ENCODE results near the gene ABCC11.

Gene ABCC11

DNA sequence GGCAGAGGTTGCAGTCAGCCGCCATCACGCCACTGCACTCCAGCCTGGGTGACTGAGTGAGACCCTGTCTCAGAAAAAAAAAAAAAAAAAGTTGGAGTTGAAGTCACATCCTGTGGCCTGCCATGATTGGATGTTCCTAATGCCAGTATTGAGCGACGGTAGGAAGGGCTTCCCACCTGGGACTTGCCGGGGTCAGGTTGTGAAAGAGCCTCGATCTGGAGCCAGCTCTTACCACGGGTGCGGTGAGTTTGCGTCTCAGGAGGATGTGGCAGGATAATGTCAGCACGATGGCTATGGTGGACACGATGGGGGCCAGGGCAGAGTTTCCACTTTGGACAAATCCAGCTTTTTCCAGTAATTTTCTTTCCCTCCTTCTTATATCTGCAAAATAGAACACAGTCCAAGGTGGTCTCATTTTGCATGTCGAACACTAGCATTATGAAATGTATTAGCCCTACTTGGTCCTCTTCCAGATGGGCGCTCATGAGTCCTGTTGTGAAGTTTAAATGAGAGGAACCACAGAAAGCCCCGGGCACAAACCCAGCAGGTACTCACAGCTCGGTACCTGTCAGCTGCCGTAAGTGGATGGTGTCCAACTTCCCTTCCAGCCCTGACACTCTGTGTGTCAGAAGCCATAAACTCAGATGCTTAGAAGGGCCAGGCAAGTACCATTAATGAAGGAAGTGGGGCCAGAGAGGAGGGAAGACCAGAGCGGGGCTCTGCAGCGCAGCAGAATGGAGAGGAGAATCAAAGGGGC, 113.7 kb downstream of the ABCC11 start:
- Histone ChIP-seq H3K9me3 (replicated peaks in 1 of 2; ENCODE audit: control insufficient read depth in 2 of 2, insufficient read depth in 1 of 2, low read depth in 1 of 2, low read length in 2 of 2) (no peaks in the 10 kb centered on the region), H3K9ac (ENCODE audit: low read depth, low read length, poor library complexity) (no peak overlapping the region), H3K27ac (replicated peaks; ENCODE audit: low read length) (no peak overlapping the region), H2BK15ac (ENCODE audit: low read length) (no peak overlapping the region), H3K79me1 (ENCODE audit: low read depth, low read length) (no peaks in the 10 kb centered on the region), H2BK120ac (ENCODE audit: low read depth, low read length) (no peak overlapping the region), H2BK12ac (ENCODE audit: low read length) (no peak overlapping the region), H2AK5ac (ENCODE audit: low read depth, low read length) (no peak overlapping the region), H3K4ac (ENCODE audit: low read length) (no peak overlapping the region), H3K36me3 (replicated peaks in 1 of 2; ENCODE audit: control insufficient read depth in 2 of 2, insufficient read depth in 2 of 2, low read length in 2 of 2) (no peaks in the 10 kb centered on the region), H4K91ac (ENCODE audit: low read depth, low read length, poor library complexity) (no peak overlapping the region), H3K4me1 (ENCODE audit: control insufficient read depth in 2 of 2, insufficient read depth in 1 of 2, low read depth in 1 of 2, low read length in 2 of 2) (peaks cover 0 to 5% of the 10 kb centered on the region in 2 donors), H3K4me3 (ENCODE audit: low read length in 2 of 2) (no peak overlapping the region), H4K8ac (ENCODE audit: low read depth, low read length) (no peak overlapping the region), H2BK5ac (ENCODE audit: low read length) (no peak overlapping the region), H3K27me3 (ENCODE audit: control insufficient read depth in 3 of 3, insufficient read depth in 3 of 3, low read depth in 1 of 3, low read length in 3 of 3) (no peaks in the 10 kb centered on the region), H3K23ac (ENCODE audit: low read depth, low read length, poor library complexity) (no peak overlapping the region), H3K18ac (ENCODE audit: low read length) (peak overlapping the region; percentile 39), H3K14ac (ENCODE audit: low read length) (no peak overlapping the region), H3K4me2 (ENCODE audit: insufficient read depth, low read length, poor library complexity, severe bottlenecking) (no peak overlapping the region), H2AFZ (ENCODE audit: low read length) (no peak overlapping the region)
- WGBS, 2 donors (ENCODE audit: extremely low coverage in 2 of 2, insufficient read length in 2 of 2, insufficient replicate concordance in 1 of 2) = no CpG with 5 or more reads among the region's 18 CpGs
- no peak for DNase-seq (ENCODE audit: low spot score)

DNA sequence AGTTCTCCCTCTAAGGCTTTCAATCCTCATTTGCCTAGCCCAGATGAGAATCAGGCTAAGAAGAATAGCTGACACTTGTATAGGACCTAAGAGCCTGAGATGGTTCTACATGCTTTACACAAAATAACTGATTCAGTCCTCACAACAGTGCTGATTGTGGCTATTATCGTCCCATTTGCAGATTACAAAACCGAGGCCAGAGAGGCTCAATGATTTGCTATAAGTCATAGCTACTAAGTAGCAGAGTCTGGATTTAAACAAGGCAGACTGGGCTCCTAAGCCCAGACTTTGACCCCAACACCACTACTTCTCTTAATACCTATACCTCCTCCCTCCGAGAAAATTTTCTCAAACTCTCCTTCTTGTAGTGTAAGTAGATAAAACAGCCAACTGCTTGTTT, 114.6 kb downstream of the ABCC11 start:
- H3K9me3 ChIP-seq (replicated peaks in 1 of 2; ENCODE audit: control insufficient read depth in 2 of 2, insufficient read depth in 1 of 2, low read depth in 1 of 2, low read length in 2 of 2) = no peaks in the 10 kb centered on the region
- no peak overlapping the region for H2AK5ac ChIP-seq (ENCODE audit: low read depth, low read length)
- H2BK12ac ChIP-seq (ENCODE audit: low read length) = no peak overlapping the region
- no peak overlapping the region for H3K4ac ChIP-seq (ENCODE audit: low read length)
- no peak overlapping the region for H2BK15ac ChIP-seq (ENCODE audit: low read length)
- no peak overlapping the region for H2BK120ac ChIP-seq (ENCODE audit: low read depth, low read length)
- no peak for DNase-seq (ENCODE audit: low spot score)
- no peak overlapping the region for H2BK5ac ChIP-seq (ENCODE audit: low read length)
- H3K18ac ChIP-seq (ENCODE audit: low read length) = no peak overlapping the region
- H3K36me3 ChIP-seq (replicated peaks in 1 of 2; ENCODE audit: control insufficient read depth in 2 of 2, insufficient read depth in 2 of 2, low read length in 2 of 2) = no peaks in the 10 kb centered on the region
- no peaks in the 10 kb centered on the region for H3K27me3 ChIP-seq (ENCODE audit: control insufficient read depth in 3 of 3, insufficient read depth in 3 of 3, low read depth in 1 of 3, low read length in 3 of 3)
- H3K23ac ChIP-seq (ENCODE audit: low read depth, low read length, poor library complexity) = no peak overlapping the region
- no peak overlapping the region for H3K4me3 ChIP-seq (ENCODE audit: low read length in 2 of 2)
- H3K4me2 ChIP-seq (ENCODE audit: insufficient read depth, low read length, poor library complexity, severe bottlenecking) = no peak overlapping the region
- no CpG with 5 or more reads among the region's 3 CpGs for WGBS, 2 donors (ENCODE audit: extremely low coverage in 2 of 2, insufficient read length in 2 of 2, insufficient replicate concordance in 1 of 2)
- H2AFZ ChIP-seq (ENCODE audit: low read length) = no peak overlapping the region
- no peak overlapping the region for H3K9ac ChIP-seq (ENCODE audit: low read depth, low read length, poor library complexity)
- no peak overlapping the region for H4K8ac ChIP-seq (ENCODE audit: low read depth, low read length)
- no peak overlapping the region for H4K91ac ChIP-seq (ENCODE audit: low read depth, low read length, poor library complexity)
- no peak overlapping the region for H3K14ac ChIP-seq (ENCODE audit: low read length)
- H3K27ac ChIP-seq (replicated peaks; ENCODE audit: low read length) = no peak overlapping the region
- no peaks in the 10 kb centered on the region for H3K79me1 ChIP-seq (ENCODE audit: low read depth, low read length)
- H3K4me1 ChIP-seq (ENCODE audit: control insufficient read depth in 2 of 2, insufficient read depth in 1 of 2, low read depth in 1 of 2, low read length in 2 of 2) = peaks cover 0 to 5% of the 10 kb centered on the region in 2 donors

DNA sequence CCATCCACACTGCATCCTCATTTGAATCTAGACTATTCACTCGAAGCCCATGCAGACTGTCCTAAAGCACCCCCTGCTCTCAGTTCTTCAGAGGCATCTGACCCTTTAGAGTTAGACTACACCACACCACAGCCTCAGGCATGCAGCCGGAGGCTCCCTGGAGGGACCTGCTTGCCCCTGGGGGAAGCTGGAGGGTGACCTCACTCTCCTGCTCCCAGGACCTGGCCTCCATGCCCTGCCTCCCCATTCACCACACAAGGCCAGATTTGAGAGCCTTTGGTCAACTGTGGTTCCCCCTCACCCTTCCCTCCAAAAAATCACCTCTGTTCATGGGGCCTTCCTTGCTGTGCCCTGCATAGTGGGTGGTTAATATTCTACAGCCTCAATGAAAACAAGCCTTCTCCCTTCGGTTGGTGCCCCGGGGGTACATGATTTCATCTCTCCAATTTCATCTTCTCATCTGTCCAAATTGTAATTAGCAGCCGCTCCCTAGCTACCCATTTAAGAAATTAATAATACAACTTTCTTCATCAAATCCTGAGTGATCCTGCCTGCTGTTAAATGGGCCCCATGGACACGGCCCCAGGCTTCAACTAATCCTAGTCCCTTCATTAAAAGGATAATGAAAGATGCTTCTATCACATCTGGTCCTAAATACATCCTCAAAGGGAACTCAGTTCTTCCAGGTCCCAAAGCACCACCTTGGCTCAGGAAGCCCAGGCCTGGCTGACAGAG, 116.0 kb downstream of the ABCC11 start:
- WGBS, 2 donors (ENCODE audit: extremely low coverage in 2 of 2, insufficient read length in 2 of 2, insufficient replicate concordance in 1 of 2) = no CpG with 5 or more reads among the region's 6 CpGs
- H3K9me3 ChIP-seq (replicated peaks in 1 of 2; ENCODE audit: control insufficient read depth in 2 of 2, insufficient read depth in 1 of 2, low read depth in 1 of 2, low read length in 2 of 2) = no peaks in the 10 kb centered on the region
- peak overlapping the region; percentile 38 for H2BK120ac ChIP-seq (ENCODE audit: low read depth, low read length)
- peaks cover 0 to 3% of the 10 kb centered on the region in 2 donors for H3K4me1 ChIP-seq (ENCODE audit: control insufficient read depth in 2 of 2, insufficient read depth in 1 of 2, low read depth in 1 of 2, low read length in 2 of 2)
- H4K91ac ChIP-seq (ENCODE audit: low read depth, low read length, poor library complexity) = no peak overlapping the region
- peak overlapping the region; percentile 20 for H3K18ac ChIP-seq (ENCODE audit: low read length)
- no peaks in the 10 kb centered on the region for H3K79me1 ChIP-seq (ENCODE audit: low read depth, low read length)
- H2BK12ac ChIP-seq (ENCODE audit: low read length) = no peak overlapping the region
- H3K36me3 ChIP-seq (replicated peaks in 1 of 2; ENCODE audit: control insufficient read depth in 2 of 2, insufficient read depth in 2 of 2, low read length in 2 of 2) = no peaks in the 10 kb centered on the region
- no peak overlapping the region for H4K8ac ChIP-seq (ENCODE audit: low read depth, low read length)
- H3K9ac ChIP-seq (ENCODE audit: low read depth, low read length, poor library complexity) = no peak overlapping the region
- no peak overlapping the region for H3K4me3 ChIP-seq (ENCODE audit: low read length in 2 of 2)
- H3K27ac ChIP-seq (replicated peaks; ENCODE audit: low read length) = no peak overlapping the region
- no peak overlapping the region for H3K4me2 ChIP-seq (ENCODE audit: insufficient read depth, low read length, poor library complexity, severe bottlenecking)
- H3K23ac ChIP-seq (ENCODE audit: low read depth, low read length, poor library complexity) = peak overlapping the region; percentile 13
- no peak overlapping the region for H2BK5ac ChIP-seq (ENCODE audit: low read length)
- no peak overlapping the region for H2BK15ac ChIP-seq (ENCODE audit: low read length)
- no peak overlapping the region for H3K14ac ChIP-seq (ENCODE audit: low read length)
- no peaks in the 10 kb centered on the region for H3K27me3 ChIP-seq (ENCODE audit: control insufficient read depth in 3 of 3, insufficient read depth in 3 of 3, low read depth in 1 of 3, low read length in 3 of 3)
- no peak for DNase-seq (ENCODE audit: low spot score)
- H2AFZ ChIP-seq (ENCODE audit: low read length) = no peak overlapping the region
- no peak overlapping the region for H2AK5ac ChIP-seq (ENCODE audit: low read depth, low read length)
- H3K4ac ChIP-seq (ENCODE audit: low read length) = no peak overlapping the region

- no peak overlapping the region for H4K91ac ChIP-seq (ENCODE audit: low read depth, low read length, poor library complexity)
- DNase-seq (ENCODE audit: low spot score) = no peak
- no peaks in the 10 kb centered on the region for H3K36me3 ChIP-seq (replicated peaks in 1 of 2; ENCODE audit: control insufficient read depth in 2 of 2, insufficient read depth in 2 of 2, low read length in 2 of 2)
- H3K4me3 ChIP-seq (ENCODE audit: low read length in 2 of 2) = no peak overlapping the region
- H3K27ac ChIP-seq (replicated peaks; ENCODE audit: low read length) = no peak overlapping the region
- no peaks in the 10 kb centered on the region for H3K79me1 ChIP-seq (ENCODE audit: low read depth, low read length)
- no peak overlapping the region for H2BK5ac ChIP-seq (ENCODE audit: low read length)
- no peaks in the 10 kb centered on the region for H3K27me3 ChIP-seq (ENCODE audit: control insufficient read depth in 3 of 3, insufficient read depth in 3 of 3, low read depth in 1 of 3, low read length in 3 of 3)
- no peak overlapping the region for H4K8ac ChIP-seq (ENCODE audit: low read depth, low read length)
- no peak overlapping the region for H2AFZ ChIP-seq (ENCODE audit: low read length)
- H3K4ac ChIP-seq (ENCODE audit: low read length) = no peak overlapping the region
- no peaks in the 10 kb centered on the region for H3K9me3 ChIP-seq (replicated peaks in 1 of 2; ENCODE audit: control insufficient read depth in 2 of 2, insufficient read depth in 1 of 2, low read depth in 1 of 2, low read length in 2 of 2)
- H3K14ac ChIP-seq (ENCODE audit: low read length) = no peak overlapping the region
- no peak overlapping the region for H2BK12ac ChIP-seq (ENCODE audit: low read length)
- no peak overlapping the region for H2BK15ac ChIP-seq (ENCODE audit: low read length)
- peaks cover 0 to 3% of the 10 kb centered on the region in 2 donors for H3K4me1 ChIP-seq (ENCODE audit: control insufficient read depth in 2 of 2, insufficient read depth in 1 of 2, low read depth in 1 of 2, low read length in 2 of 2)
- no peak overlapping the region for H3K4me2 ChIP-seq (ENCODE audit: insufficient read depth, low read length, poor library complexity, severe bottlenecking)
- no peak overlapping the region for H3K18ac ChIP-seq (ENCODE audit: low read length)
- no peak overlapping the region for H3K9ac ChIP-seq (ENCODE audit: low read depth, low read length, poor library complexity)
- H2AK5ac ChIP-seq (ENCODE audit: low read depth, low read length) = no peak overlapping the region
- no CpG with 5 or more reads among the region's 3 CpGs for WGBS, 2 donors (ENCODE audit: extremely low coverage in 2 of 2, insufficient read length in 2 of 2, insufficient replicate concordance in 1 of 2)
- H3K23ac ChIP-seq (ENCODE audit: low read depth, low read length, poor library complexity) = no peak overlapping the region
- no peak overlapping the region for H2BK120ac ChIP-seq (ENCODE audit: low read depth, low read length)
These were observed 117.4 kb downstream of the ABCC11 start for GRCh38 chr16:48129926-48130325.
